ENCODE results near the gene HMGN4. TPM values are rescaled to one million over a fixed set of nuclear protein-coding genes. Genes with fewer than 3 reads are reported as not detected.

Gene HMGN4
- total and polyA plus RNA-seq, 9 of the 15 experiments (the other 6 are each of a cell fraction or from before 2014, with no cell fraction given), result 35.4 to 134 (median 94.1) TPM

DNA sequence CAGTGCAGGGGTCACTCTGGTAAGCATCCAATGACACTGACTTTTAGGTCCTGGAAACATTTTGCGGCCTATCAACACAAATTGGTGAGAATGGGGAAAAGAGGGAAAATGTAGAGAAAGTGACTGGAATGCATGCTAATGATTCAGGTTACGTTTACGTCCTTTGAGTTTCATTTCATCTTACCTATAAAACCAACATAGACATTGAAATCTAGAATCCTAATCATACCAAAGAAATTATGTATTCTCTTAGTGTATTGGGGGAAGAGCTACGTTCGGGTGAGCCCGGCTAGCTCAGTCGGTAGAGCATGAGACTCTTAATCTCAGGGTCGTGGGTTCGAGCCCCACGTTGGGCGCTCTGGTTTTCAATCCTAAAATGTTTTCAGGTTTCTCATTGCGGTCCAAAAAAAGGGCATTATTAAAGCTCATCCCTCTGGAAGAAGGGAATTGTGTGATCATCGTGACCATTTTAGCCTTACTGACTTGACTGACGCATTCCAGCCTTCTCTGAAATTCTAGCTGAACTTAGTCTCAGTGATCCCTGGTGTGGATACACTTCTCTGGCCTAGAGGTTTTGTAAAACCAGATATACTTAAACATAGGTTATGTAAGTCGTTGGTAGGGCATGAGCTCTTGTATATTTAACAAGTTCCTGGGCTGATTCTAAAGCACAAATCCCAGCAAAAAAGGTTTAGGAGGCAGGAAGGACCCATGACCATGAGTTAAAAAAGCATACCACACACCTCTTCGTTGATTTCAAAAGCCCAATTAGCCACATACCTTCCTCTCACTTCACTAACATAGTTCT, 18.3 kb downstream of the HMGN4 start (continued):
- TF ChIP-seq HMG20A (CRISPR knock-in tag; conservative IDR thresholded peaks at IDR 0.05), result no peak
- TF ChIP-seq FOXP1 (CRISPR knock-in tag; IDR thresholded peaks at IDR 0.05), result no peak
- no peak for TF ChIP-seq ZNF253 (CRISPR knock-in tag; conservative IDR thresholded peaks at IDR 0.05)
- no peak for TF ChIP-seq ZKSCAN8 (CRISPR knock-in tag; IDR thresholded peaks at IDR 0.05)
- TF ChIP-seq TBL1XR1 (IDR thresholded peaks at IDR 0.05; ENCODE audit: low read length in 2 of 2), result peak in 1 of 2 experiments; percentile 87; a peak in 1 of 4 replicates
- 0 out of 4 replicates have a peak, but pooled peaks of 1 of the 2 experiments have one; percentile 23 for TF ChIP-seq SRF (CRISPR knock-in tag; IDR thresholded peaks at IDR 0.05)
- no peak for TF ChIP-seq SRSF1 (IDR thresholded peaks at IDR 0.05; ENCODE audit: low read depth, low read length)
- peak; percentile 70; the same call in 1 of the 2 replicates for TF ChIP-seq EP300 (IDR thresholded peaks at IDR 0.05; ENCODE audit: low read length)
- no peak for TF ChIP-seq ELF2 (CRISPR knock-in tag; IDR thresholded peaks at IDR 0.05)
- TF ChIP-seq ZNF347 (CRISPR knock-in tag; IDR thresholded peaks at IDR 0.05; ENCODE audit: low read depth), result no peak
- TF ChIP-seq NONO (IDR thresholded peaks at IDR 0.05; ENCODE audit: low read depth in 2 of 2, low read length in 1 of 2), result 0 out of 4 replicates have a peak, but pooled peaks of 1 of the 2 experiments have one; percentile 8
- TF ChIP-seq HDAC1 (IDR thresholded peaks at IDR 0.05), result peak; percentile 77 to 92
- TF ChIP-seq, protein P1, sequence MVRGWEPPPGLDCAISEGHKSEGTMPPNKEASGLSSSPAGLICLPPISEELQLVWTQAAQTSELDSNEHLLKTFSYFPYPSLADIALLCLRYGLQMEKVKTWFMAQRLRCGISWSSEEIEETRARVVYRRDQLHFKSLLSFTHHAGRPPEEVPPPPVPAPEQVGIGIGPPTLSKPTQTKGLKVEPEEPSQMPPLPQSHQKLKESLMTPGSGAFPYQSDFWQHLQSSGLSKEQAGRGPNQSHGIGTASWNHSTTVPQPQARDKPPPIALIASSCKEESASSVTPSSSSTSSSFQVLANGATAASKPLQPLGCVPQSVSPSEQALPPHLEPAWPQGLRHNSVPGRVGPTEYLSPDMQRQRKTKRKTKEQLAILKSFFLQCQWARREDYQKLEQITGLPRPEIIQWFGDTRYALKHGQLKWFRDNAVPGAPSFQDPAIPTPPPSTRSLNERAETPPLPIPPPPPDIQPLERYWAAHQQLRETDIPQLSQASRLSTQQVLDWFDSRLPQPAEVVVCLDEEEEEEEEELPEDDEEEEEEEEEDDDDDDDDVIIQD (CRISPR knock-in tag; IDR thresholded peaks at IDR 0.05), result no peak
- TF ChIP-seq HDAC3 (IDR thresholded peaks at IDR 0.05; ENCODE audit: borderline replicate concordance, partially characterized antibody), result no peak
- peak; percentile 87 for TF ChIP-seq CXXC5 (CRISPR knock-in tag; IDR thresholded peaks at IDR 0.05)
- TF ChIP-seq, protein P2, sequence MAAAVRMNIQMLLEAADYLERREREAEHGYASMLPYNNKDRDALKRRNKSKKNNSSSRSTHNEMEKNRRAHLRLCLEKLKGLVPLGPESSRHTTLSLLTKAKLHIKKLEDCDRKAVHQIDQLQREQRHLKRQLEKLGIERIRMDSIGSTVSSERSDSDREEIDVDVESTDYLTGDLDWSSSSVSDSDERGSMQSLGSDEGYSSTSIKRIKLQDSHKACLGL (CRISPR knock-in tag; IDR thresholded peaks at IDR 0.05; ENCODE audit: borderline replicate concordance, poor library complexity, severe bottlenecking), result no peak
- no peak for TF ChIP-seq ZSCAN32 (CRISPR knock-in tag; IDR thresholded peaks at IDR 0.05)
- TF ChIP-seq ZNF311 (CRISPR knock-in tag; IDR thresholded peaks at IDR 0.05), result no peak
- TF ChIP-seq BRD4 (IDR thresholded peaks at IDR 0.05), result peak; percentile 94
- no peak for TF ChIP-seq RBM22 (IDR thresholded peaks at IDR 0.05; ENCODE audit: low read depth, low read length, poor library complexity, severe bottlenecking)
- TF ChIP-seq, protein P3, sequence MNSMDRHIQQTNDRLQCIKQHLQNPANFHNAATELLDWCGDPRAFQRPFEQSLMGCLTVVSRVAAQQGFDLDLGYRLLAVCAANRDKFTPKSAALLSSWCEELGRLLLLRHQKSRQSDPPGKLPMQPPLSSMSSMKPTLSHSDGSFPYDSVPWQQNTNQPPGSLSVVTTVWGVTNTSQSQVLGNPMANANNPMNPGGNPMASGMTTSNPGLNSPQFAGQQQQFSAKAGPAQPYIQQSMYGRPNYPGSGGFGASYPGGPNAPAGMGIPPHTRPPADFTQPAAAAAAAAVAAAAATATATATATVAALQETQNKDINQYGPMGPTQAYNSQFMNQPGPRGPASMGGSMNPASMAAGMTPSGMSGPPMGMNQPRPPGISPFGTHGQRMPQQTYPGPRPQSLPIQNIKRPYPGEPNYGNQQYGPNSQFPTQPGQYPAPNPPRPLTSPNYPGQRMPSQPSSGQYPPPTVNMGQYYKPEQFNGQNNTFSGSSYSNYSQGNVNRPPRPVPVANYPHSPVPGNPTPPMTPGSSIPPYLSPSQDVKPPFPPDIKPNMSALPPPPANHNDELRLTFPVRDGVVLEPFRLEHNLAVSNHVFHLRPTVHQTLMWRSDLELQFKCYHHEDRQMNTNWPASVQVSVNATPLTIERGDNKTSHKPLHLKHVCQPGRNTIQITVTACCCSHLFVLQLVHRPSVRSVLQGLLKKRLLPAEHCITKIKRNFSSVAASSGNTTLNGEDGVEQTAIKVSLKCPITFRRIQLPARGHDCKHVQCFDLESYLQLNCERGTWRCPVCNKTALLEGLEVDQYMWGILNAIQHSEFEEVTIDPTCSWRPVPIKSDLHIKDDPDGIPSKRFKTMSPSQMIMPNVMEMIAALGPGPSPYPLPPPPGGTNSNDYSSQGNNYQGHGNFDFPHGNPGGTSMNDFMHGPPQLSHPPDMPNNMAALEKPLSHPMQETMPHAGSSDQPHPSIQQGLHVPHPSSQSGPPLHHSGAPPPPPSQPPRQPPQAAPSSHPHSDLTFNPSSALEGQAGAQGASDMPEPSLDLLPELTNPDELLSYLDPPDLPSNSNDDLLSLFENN (IDR thresholded peaks at IDR 0.05; ENCODE audit: low read depth in 2 of 2, low read length in 2 of 2), result 0 out of 4 replicates have a peak, but pooled peaks of 1 of the 2 experiments have one; percentile 6

Measured in K562 (cell line).